ENCODE data around the gene TUBB1.

Gene TUBB1

GRCh38 chr20:59047938-59048680 lies 28.9 kb downstream of the TUBB1 start:
- TF ChIP-seq CTCF (IDR thresholded peaks at IDR 0.05; ENCODE audit: low read depth, low read length, missing control alignments): no peak
- peak; percentile 18 for DNase-seq
- no peaks in the 10 kb centered on the region for H3K36me3 ChIP-seq (replicated peaks)
- no peak overlapping the region for H3K27ac ChIP-seq
- no peak overlapping the region for H3K4me3 ChIP-seq (ENCODE audit: low read depth, low read length)
- in situ Hi-C loops (cut with HindIII; ENCODE audit: low pct_ligation_motif_present, low sequenced_read_pairs): no loop called here
- peaks cover 5% of the 10 kb centered on the region for H3K27me3 ChIP-seq (replicated peaks)

GRCh38 chr20:59048681-59049030 lies 29.4 kb downstream of the TUBB1 start:
- Histone ChIP-seq H3K27ac (no peak overlapping the region), H3K36me3 (replicated peaks) (no peaks in the 10 kb centered on the region), H3K27me3 (replicated peaks) (peaks cover 5% of the 10 kb centered on the region), H3K4me3 (ENCODE audit: low read depth, low read length) (no peak overlapping the region)
- TF ChIP-seq CTCF (IDR thresholded peaks at IDR 0.05; ENCODE audit: low read depth, low read length, missing control alignments): no peak
- no peak for DNase-seq
- in situ Hi-C loops (cut with HindIII; ENCODE audit: low pct_ligation_motif_present, low sequenced_read_pairs): no loop called here

- TF ChIP-seq CTCF (IDR thresholded peaks at IDR 0.05; ENCODE audit: low read depth, low read length, missing control alignments): no peak
- H3K36me3 ChIP-seq (replicated peaks): no peaks in the 10 kb centered on the region
- H3K27ac ChIP-seq: no peak overlapping the region
- in situ Hi-C loops (cut with HindIII; ENCODE audit: low pct_ligation_motif_present, low sequenced_read_pairs): no loop called here
- no peak for DNase-seq
- peaks cover 5% of the 10 kb centered on the region for H3K27me3 ChIP-seq (replicated peaks)
- H3K4me3 ChIP-seq (ENCODE audit: low read depth, low read length): no peak overlapping the region
These were observed 31.2 kb downstream of the TUBB1 start for GRCh38 chr20:59050437-59050836.

- H3K4me3 ChIP-seq (ENCODE audit: low read depth, low read length): no peak overlapping the region
- peaks cover 5% of the 10 kb centered on the region for H3K27me3 ChIP-seq (replicated peaks)
- no peaks in the 10 kb centered on the region for H3K36me3 ChIP-seq (replicated peaks)
- in situ Hi-C loops (cut with HindIII; ENCODE audit: low pct_ligation_motif_present, low sequenced_read_pairs): no loop called here
- no peak overlapping the region for H3K27ac ChIP-seq
- no peak for DNase-seq
- no peak for TF ChIP-seq CTCF (IDR thresholded peaks at IDR 0.05; ENCODE audit: low read depth, low read length, missing control alignments)
These were observed 32.5 kb downstream of the TUBB1 start for GRCh38 chr20:59051666-59052185.

DNA sequence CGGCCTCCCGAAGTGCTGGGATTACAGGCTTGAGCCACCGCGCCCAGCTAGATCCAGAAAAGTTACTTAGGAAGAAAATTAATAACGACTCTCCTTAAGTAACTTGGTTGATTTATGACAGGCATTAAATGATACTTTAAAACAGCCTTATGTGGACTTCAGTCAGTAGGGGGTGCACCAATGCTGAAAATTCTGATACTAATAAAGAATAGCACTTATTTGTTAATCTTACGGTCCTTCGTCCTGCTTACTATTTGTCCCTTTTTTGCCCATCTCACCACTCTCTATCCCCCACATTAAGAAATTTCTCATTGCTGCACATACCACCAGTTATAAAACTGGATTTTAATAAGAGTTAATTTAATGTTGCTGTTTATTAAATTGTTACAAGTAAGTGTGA lies 36.1 kb downstream of the TUBB1 start:
- Histone ChIP-seq H3K27me3 (replicated peaks) (peaks cover 5% of the 10 kb centered on the region), H3K4me3 (ENCODE audit: low read depth, low read length) (no peak overlapping the region), H3K36me3 (replicated peaks) (no peaks in the 10 kb centered on the region), H3K27ac (no peak overlapping the region)
- in situ Hi-C loops (cut with HindIII; ENCODE audit: low pct_ligation_motif_present, low sequenced_read_pairs): no loop called here
- DNase-seq: no peak
- TF ChIP-seq CTCF (IDR thresholded peaks at IDR 0.05; ENCODE audit: low read depth, low read length, missing control alignments): peak; percentile 36

DNA sequence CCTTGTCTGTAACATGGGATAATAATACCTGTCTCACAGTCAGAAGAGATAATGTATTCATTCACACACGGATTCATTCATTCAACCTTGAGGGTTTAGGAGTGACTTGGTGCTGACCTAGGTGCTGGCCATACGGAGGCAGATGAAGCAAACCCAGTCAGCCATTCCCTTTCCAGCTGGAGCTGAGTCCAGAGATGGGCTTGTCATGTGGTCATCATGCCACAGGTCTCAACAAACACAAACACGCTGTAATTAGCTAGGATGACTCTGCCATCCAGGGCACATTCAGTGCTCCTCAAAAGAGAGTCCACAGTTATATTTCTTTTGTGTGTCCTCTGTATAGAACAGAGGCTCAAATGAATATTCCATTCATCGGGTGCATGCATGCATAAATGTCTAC lies 42.9 kb downstream of the TUBB1 start:
- in situ Hi-C loops (cut with HindIII; ENCODE audit: low pct_ligation_motif_present, low sequenced_read_pairs): no loop called here
- TF ChIP-seq CTCF (IDR thresholded peaks at IDR 0.05; ENCODE audit: low read depth, low read length, missing control alignments): no peak
- no peaks in the 10 kb centered on the region for H3K27me3 ChIP-seq (replicated peaks)
- no peaks in the 10 kb centered on the region for H3K36me3 ChIP-seq (replicated peaks)
- no peak for DNase-seq
- no peak overlapping the region for H3K4me3 ChIP-seq (ENCODE audit: low read depth, low read length)
- no peak overlapping the region for H3K27ac ChIP-seq
